NCI-H2196 (cell line): ENCODE data around the gene CFAP410.

Source experiments
- DNase-seq: peaks from one replicate; lab custom pipeline; 2025; ENCODE audit not compliant: unreplicated experiment; lab: John Stamatoyannopoulos, UW

Gene CFAP410

GRCh38 chr21:44338971-44339910, at the start of gene CFAP410:
CFAP410 (minus strand) TSS chr21:44339390; CDS start chr21:44339194, 196 bp downstream.
- peak; percentile 96 for DNase-seq

GRCh38 chr21:44384968-44385367, 45.8 kb upstream of the CFAP410 start:
- no peak for DNase-seq

GRCh38 chr21:44383216-44383615, 44.0 kb upstream of the CFAP410 start:
- no peak for DNase-seq

GRCh38 chr21:44382536-44382935, 43.3 kb upstream of the CFAP410 start:
- DNase-seq: no peak

- no peak for DNase-seq
These were observed 42.7 kb upstream of the CFAP410 start for GRCh38 chr21:44381874-44382273.

- DNase-seq: no peak
These were observed 41.7 kb upstream of the CFAP410 start for GRCh38 chr21:44380876-44381275.

- no peak for DNase-seq
These were observed 41.0 kb upstream of the CFAP410 start for GRCh38 chr21:44379991-44380865.

GRCh38 chr21:44379515-44379848, 40.3 kb upstream of the CFAP410 start:
- DNase-seq: no peak

- no peak for DNase-seq
These were observed 39.7 kb upstream of the CFAP410 start for GRCh38 chr21:44378646-44379514.

GRCh38 chr21:44377922-44378645, 38.9 kb upstream of the CFAP410 start:
- no peak for DNase-seq

- DNase-seq: no peak
These were observed 38.2 kb upstream of the CFAP410 start for GRCh38 chr21:44377201-44377921.

GRCh38 chr21:44376606-44377005, 37.4 kb upstream of the CFAP410 start:
- DNase-seq: no peak

GRCh38 chr21:44375761-44376241, 36.6 kb upstream of the CFAP410 start:
- DNase-seq: no peak

GRCh38 chr21:44375281-44375651, 36.1 kb upstream of the CFAP410 start:
- no peak for DNase-seq

- DNase-seq: no peak
These were observed 35.6 kb upstream of the CFAP410 start for GRCh38 chr21:44374601-44375280.

- no peak for DNase-seq
These were observed 33.4 kb upstream of the CFAP410 start for GRCh38 chr21:44372616-44373015.

GRCh38 chr21:44371596-44371995, 32.4 kb upstream of the CFAP410 start:
- no peak for DNase-seq

- DNase-seq: no peak
These were observed 31.7 kb upstream of the CFAP410 start for GRCh38 chr21:44370786-44371410.
